DMS114 treated with DMSO at 0.1 percent for 48 hours (cell line): ENCODE results near the gene C20orf173.
"Not testable (repeated sequence)": the region's sequence is repeated elsewhere in the genome, so short reads cannot be mapped to it uniquely, and the experiment has no call there.

Experiments
- DNase-seq: peaks from one replicate; lab custom pipeline; 2025; ENCODE audit not compliant: unreplicated experiment; lab: John Stamatoyannopoulos, UW

C20orf173 gene

GRCh38 chr20:35547329-35547728 is 17.9 kb upstream of the C20orf173 start:
- DNase-seq: no peak

- no peak for DNase-seq
Measured at GRCh38 chr20:35546127-35546526, 16.7 kb upstream of the C20orf173 start.

GRCh38 chr20:35544941-35545340 is 15.5 kb upstream of the C20orf173 start:
- not testable (repeated sequence) for DNase-seq

- DNase-seq: no peak
Measured at GRCh38 chr20:35544436-35544835, 15.0 kb upstream of the C20orf173 start.

- no peak for DNase-seq
Measured at GRCh38 chr20:35542990-35543389, 13.5 kb upstream of the C20orf173 start.

GRCh38 chr20:35541783-35542662 is 12.6 kb upstream of the C20orf173 start, which contains the start of gene ERGIC3:
Gene ERGIC3 (plus strand): TSS chr20:35542078. CDS start chr20:35542098, 20 bp downstream.
- peak; percentile 90 for DNase-seq

- no peak for DNase-seq
Measured at GRCh38 chr20:35541118-35541782, 11.8 kb upstream of the C20orf173 start.

GRCh38 chr20:35539756-35540212 is 10.3 kb upstream of the C20orf173 start:
- DNase-seq: no peak

GRCh38 chr20:35527122-35527769 is 2.2 kb downstream of the C20orf173 start:
- no peak for DNase-seq

- DNase-seq: no peak
Measured at GRCh38 chr20:35525639-35526038, 3.8 kb downstream of the C20orf173 start.

GRCh38 chr20:35523298-35523888 is 6.1 kb downstream of the C20orf173 start:
- DNase-seq: no peak

GRCh38 chr20:35518955-35519354 is 10.5 kb downstream of the C20orf173 start:
- DNase-seq: no peak

- DNase-seq: not testable (repeated sequence)
Measured at GRCh38 chr20:35517767-35518166, 11.7 kb downstream of the C20orf173 start.

- DNase-seq: no peak
Measured at GRCh38 chr20:35517125-35517524, 12.3 kb downstream of the C20orf173 start.

GRCh38 chr20:35515949-35516645 is 13.4 kb downstream of the C20orf173 start:
- DNase-seq: no peak

GRCh38 chr20:35515341-35515740 is 14.1 kb downstream of the C20orf173 start:
- DNase-seq: no peak

GRCh38 chr20:35514371-35514932 is 15.0 kb downstream of the C20orf173 start:
- no peak for DNase-seq

- DNase-seq: peak; percentile 29
Measured at GRCh38 chr20:35511814-35512420, 17.5 kb downstream of the C20orf173 start.

GRCh38 chr20:35510951-35511735 is 18.3 kb downstream of the C20orf173 start:
- DNase-seq: no peak
